ENCODE data around the gene UBE2H. TPM values are rescaled to one million over a fixed set of nuclear protein-coding genes. Genes with fewer than 3 reads are reported as not detected.
A peak's percentile ranks its signal among the peaks of the same experiment; 100 is the strongest.

UBE2H gene
- total and polyA plus RNA-seq, 12 donors = 26.0 to 222 (median 159) TPM

- no peaks in the 10 kb centered on the region for H3K9me3 ChIP-seq
- H3K4me1 ChIP-seq = peaks cover 0 to 74% (median 58%) of the 10 kb centered on the region in 9 donors
- H3K4me3 ChIP-seq = no peak overlapping the region
- intact Hi-C loops (cut with DNase I) = no loop called here
- TF ChIP-seq CTCF (IDR thresholded peaks at IDR 0.05) = no peak
- no peak for ATAC-seq
- no peak for DNase-seq
- H3K27ac ChIP-seq = peak overlapping the region in 3 of 10 donors; percentile 15 to 28 (median 17)
- H3K27me3 ChIP-seq = no peaks in the 10 kb centered on the region
- 65 to 68% methylated on average over 5 of the region's 5 CpGs for WGBS, 2 donors
- H3K36me3 ChIP-seq = peaks cover 0 to 37% (median 0%) of the 10 kb centered on the region in 9 donors
These were observed 48.8 kb downstream of the UBE2H start for GRCh38 chr7:129903935-129904334.

GRCh38 chr7:129902788-129903422 lies 49.9 kb downstream of the UBE2H start:
- Histone ChIP-seq H3K4me3 (no peak overlapping the region), H3K27me3 (no peaks in the 10 kb centered on the region), H3K4me1 (peaks cover 0 to 74% (median 58%) of the 10 kb centered on the region in 9 donors), H3K27ac (no peak overlapping the region), H3K9me3 (no peaks in the 10 kb centered on the region), H3K36me3 (peaks cover 0 to 37% (median 0%) of the 10 kb centered on the region in 9 donors)
- ATAC-seq (no peak), DNase-seq (no peak)
- 78 to 79% methylated on average over 8 of the region's 8 CpGs for WGBS, 2 donors
- intact Hi-C loops (cut with DNase I) = no loop called here
- TF ChIP-seq CTCF (IDR thresholded peaks at IDR 0.05) = no peak

- Histone ChIP-seq H3K4me3 (no peak overlapping the region), H3K4me1 (peaks cover 0 to 59% (median 39%) of the 10 kb centered on the region in 9 donors), H3K27ac (peak overlapping the region in 3 of 10 donors; percentile 12 to 56 (median 14)), H3K27me3 (no peaks in the 10 kb centered on the region), H3K9me3 (no peaks in the 10 kb centered on the region), H3K36me3 (peaks cover 0 to 52% (median 0%) of the 10 kb centered on the region in 9 donors)
- 48 to 60% methylated on average over 5 of the region's 5 CpGs for WGBS, 2 donors
- ATAC-seq = peak in 3 of 8 donors; percentile 15 to 49 (median 38)
- intact Hi-C loops (cut with DNase I) = no loop called here
- no peak for DNase-seq
- no peak for TF ChIP-seq CTCF (IDR thresholded peaks at IDR 0.05)
These were observed 54.1 kb downstream of the UBE2H start for GRCh38 chr7:129898502-129899160.

- Histone ChIP-seq H3K27ac (peak overlapping the region in 2 of 10 donors; percentile 12 to 56), H3K27me3 (no peaks in the 10 kb centered on the region), H3K4me3 (no peak overlapping the region), H3K36me3 (peaks cover 0 to 46% (median 0%) of the 10 kb centered on the region in 9 donors), H3K9me3 (no peaks in the 10 kb centered on the region), H3K4me1 (peaks cover 0 to 59% (median 37%) of the 10 kb centered on the region in 9 donors)
- no peak for TF ChIP-seq CTCF (IDR thresholded peaks at IDR 0.05)
- DNase-seq (no peak), ATAC-seq (no peak)
- intact Hi-C loops (cut with DNase I) = no loop called here
These were observed 54.8 kb downstream of the UBE2H start for GRCh38 chr7:129898007-129898406.
